ENCODE measurements around the gene PLA2R1.
A peak's percentile ranks its signal among the peaks of the same experiment; 100 is the strongest.

Gene PLA2R1

DNA sequence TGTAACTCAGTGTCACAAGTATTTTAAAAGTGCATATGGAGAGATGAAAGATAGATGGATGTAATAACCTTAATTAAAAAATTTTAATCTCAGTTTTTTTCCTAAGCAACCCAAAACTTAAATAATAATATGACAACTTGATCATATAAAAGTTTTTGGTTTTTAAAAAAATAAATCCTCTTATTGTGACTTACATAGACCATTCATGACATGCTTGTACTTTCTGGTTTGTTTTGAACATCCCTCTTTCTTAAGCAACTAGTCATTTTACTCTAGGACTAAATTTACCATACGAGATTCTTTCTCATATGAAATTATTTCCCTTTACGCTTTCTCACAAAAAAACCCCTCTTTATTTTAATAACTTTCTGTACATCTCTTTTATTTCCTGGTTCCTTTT, 6.5 kb upstream of the PLA2R1 start:
- no peak for DNase-seq (ENCODE audit: low spot score)
- no peak overlapping the region for H3K27ac ChIP-seq
- ChIA-PET CTCF (no interaction called here), POLR2A (ENCODE audit: low non-redundant PET) (no interaction called here)
- TF ChIP-seq CTCF (conservative IDR thresholded peaks at IDR 0.05; ENCODE audit: low read depth) = no peak

- ChIA-PET CTCF (interaction anchor here (0.6 kb wide), 1 partner anchor 355 kb away, joined by 3 read pairs; no protein-coding TSS in a partner anchor), POLR2A (ENCODE audit: low non-redundant PET) (no interaction called here)
These were observed 2.5 kb upstream of the PLA2R1 start for GRCh38 chr2:160064916-160065315.

DNA sequence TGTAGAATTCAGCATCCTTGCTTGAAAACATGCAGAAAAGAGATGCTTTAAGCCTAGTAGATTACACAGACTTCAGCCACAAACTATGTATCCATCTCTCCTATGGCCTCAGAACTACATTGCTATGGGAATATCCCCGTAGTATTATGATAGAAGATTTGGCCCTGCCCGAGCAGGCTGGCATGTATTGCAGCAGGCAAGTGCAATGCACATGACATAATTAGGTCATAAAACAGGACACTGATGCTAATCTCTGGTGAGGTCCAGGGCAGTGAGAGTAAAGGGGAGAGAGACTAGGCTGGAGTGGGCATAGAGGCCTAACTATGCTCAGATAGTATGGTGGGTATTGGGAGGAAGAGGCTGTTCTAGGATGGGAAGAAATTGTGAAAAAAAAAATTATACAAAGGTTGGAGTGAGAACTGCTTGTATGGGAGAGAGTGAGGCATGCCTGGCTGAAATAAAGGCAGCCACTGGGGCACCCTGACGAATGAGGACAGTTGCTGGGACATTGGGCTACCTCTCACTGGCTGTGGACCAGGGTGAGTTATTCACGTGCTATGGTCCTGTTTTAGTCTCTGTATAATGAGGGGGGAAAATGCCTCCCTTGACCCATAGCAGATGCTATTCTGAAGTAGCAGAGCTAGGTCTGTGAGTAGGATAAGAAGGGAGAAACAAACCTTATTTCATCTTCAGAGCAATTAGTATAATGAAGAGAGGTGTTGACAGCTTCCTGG, 1.6 kb upstream of the PLA2R1 start:
- ChIA-PET POLR2A (ENCODE audit: low non-redundant PET) (no interaction called here), CTCF (no interaction called here)
- DNase-seq (ENCODE audit: low spot score) = no peak
- TF ChIP-seq CTCF (conservative IDR thresholded peaks at IDR 0.05; ENCODE audit: low read depth) = no peak
- peak overlapping the region; percentile 92 for H3K27ac ChIP-seq

More at GRCh38 chr2:160064916-160065315, 2.5 kb upstream of the PLA2R1 start:
- DNase-seq (ENCODE audit: low spot score) = no peak
- no peak overlapping the region for H3K27ac ChIP-seq
- no peak for TF ChIP-seq CTCF (conservative IDR thresholded peaks at IDR 0.05; ENCODE audit: low read depth)

DNA sequence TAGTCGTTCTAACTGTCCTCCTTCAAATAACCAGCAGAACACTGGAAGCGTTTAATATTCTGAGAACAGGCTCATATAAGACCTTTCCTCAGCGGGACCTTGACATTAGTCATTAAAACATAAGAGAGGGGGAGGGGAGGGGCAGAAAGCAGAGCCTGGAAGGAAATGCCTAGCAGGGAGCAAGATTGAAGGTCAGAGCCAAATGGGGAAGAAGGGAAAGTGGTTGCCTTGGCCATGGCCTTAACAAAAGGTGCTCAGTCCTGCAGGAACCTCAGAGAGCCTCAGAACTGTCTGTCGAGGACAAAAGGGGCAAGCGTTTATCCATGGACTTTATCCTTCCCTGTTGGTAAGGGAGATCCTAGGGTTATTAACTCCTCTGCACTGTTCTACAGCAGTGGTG, 856 bp upstream of the PLA2R1 start:
- CTCF ChIA-PET = interaction anchor here (0.5 kb wide), 1 partner anchor 9 kb away, joined by 3 read pairs; no protein-coding TSS in a partner anchor
- DNase-seq (ENCODE audit: low spot score) = no peak
- peak overlapping the region; percentile 92 for H3K27ac ChIP-seq
- TF ChIP-seq CTCF (conservative IDR thresholded peaks at IDR 0.05; ENCODE audit: low read depth) = no peak
- POLR2A ChIA-PET (ENCODE audit: low non-redundant PET) = interaction anchor here (0.5 kb wide), 1 partner anchor 9 kb away, joined by 8 read pairs; no protein-coding TSS in a partner anchor

- POLR2A ChIA-PET (ENCODE audit: low non-redundant PET) = no interaction called here
- no peak for TF ChIP-seq CTCF (conservative IDR thresholded peaks at IDR 0.05; ENCODE audit: low read depth)
- peak overlapping the region; percentile 92 for H3K27ac ChIP-seq
- DNase-seq (ENCODE audit: low spot score) = peak; percentile 16
- CTCF ChIA-PET = interaction anchor here (0.6 kb wide), 1 partner anchor 23 kb away, joined by 3 read pairs; no protein-coding TSS in a partner anchor
These were observed 497 bp downstream of the PLA2R1 start for GRCh38 chr2:160061944-160062291.

- H3K27ac ChIP-seq = peak overlapping the region; percentile 92
- POLR2A ChIA-PET (ENCODE audit: low non-redundant PET) = no interaction called here
- DNase-seq (ENCODE audit: low spot score) = no peak
- CTCF ChIA-PET = interaction anchor here (0.6 kb wide), 1 partner anchor 24 kb away, joined by 3 read pairs; no protein-coding TSS in a partner anchor
- TF ChIP-seq CTCF (conservative IDR thresholded peaks at IDR 0.05; ENCODE audit: low read depth) = no peak
These were observed 882 bp downstream of the PLA2R1 start for GRCh38 chr2:160061533-160061932.

All from RWPE1 (cell line).